HG02852 (cell line): Measurements from ENCODE around the gene STX1B.
"Not testable (repeated sequence)": the region's sequence is repeated elsewhere in the genome, so short reads cannot be mapped to it uniquely, and the experiment has no call there.

Experiments used
- ATAC-seq: cut with Tn5 transposase; IDR thresholded peaks from one replicate; pipeline ENCODE4 v1.9.1; 2021; ENCODE audit warnings: mild to moderate bottlenecking, moderate library complexity; ENCODE audit not compliant: unreplicated experiment

Gene STX1B

GRCh38 chr16:31010585-31011325 is at the start of gene STX1B:
TSS of gene STX1B (minus strand) at chr16:31010638. CDS start at chr16:31010396, 242 bp downstream.
- ATAC-seq: no peak

- ATAC-seq: no peak
These were observed 45.2 kb upstream of the STX1B start for GRCh38 chr16:31055613-31056012.

- ATAC-seq: no peak
These were observed 41.7 kb upstream of the STX1B start for GRCh38 chr16:31052114-31052513.

GRCh38 chr16:31050280-31051030 is 40.0 kb upstream of the STX1B start:
- no peak for ATAC-seq

- ATAC-seq: no peak
These were observed 33.6 kb upstream of the STX1B start for GRCh38 chr16:31043898-31044481.

- no peak for ATAC-seq
These were observed 32.9 kb upstream of the STX1B start for GRCh38 chr16:31043352-31043751.

- ATAC-seq: no peak
These were observed 32.4 kb upstream of the STX1B start for GRCh38 chr16:31042866-31043265.

GRCh38 chr16:31038993-31039392 is 28.6 kb upstream of the STX1B start:
- no peak for ATAC-seq

- no peak for ATAC-seq
These were observed 26.3 kb upstream of the STX1B start for GRCh38 chr16:31036691-31037090.

- ATAC-seq: peak; percentile 41
These were observed 23.5 kb upstream of the STX1B start for GRCh38 chr16:31033709-31034492.

GRCh38 chr16:31032736-31033708 is 22.6 kb upstream of the STX1B start, which contains the start of gene STX4:
TSS of gene STX4 (plus strand) at chr16:31033558. CDS start at chr16:31033806, 248 bp downstream.
- peak; percentile 79 for ATAC-seq

- ATAC-seq: no peak
These were observed 20.8 kb upstream of the STX1B start for GRCh38 chr16:31031276-31031675.

GRCh38 chr16:31029272-31029671 is 18.8 kb upstream of the STX1B start:
- ATAC-seq: no peak

- no peak for ATAC-seq
These were observed 14.9 kb upstream of the STX1B start for GRCh38 chr16:31025339-31025738.

- ATAC-seq: no peak
These were observed 13.3 kb upstream of the STX1B start for GRCh38 chr16:31023627-31024226.

GRCh38 chr16:31023252-31023602 is 12.8 kb upstream of the STX1B start:
- no peak for ATAC-seq

- ATAC-seq: no peak
These were observed 12.3 kb upstream of the STX1B start for GRCh38 chr16:31022544-31023251.

- no peak for ATAC-seq
These were observed 10.1 kb upstream of the STX1B start for GRCh38 chr16:31020536-31020935.

- ATAC-seq: not testable (repeated sequence)
These were observed 7.3 kb upstream of the STX1B start for GRCh38 chr16:31017756-31018155.
